Keratinocyte (primary cell): ENCODE data around the gene KRTAP10-7. TPM values are rescaled to one million over a fixed set of nuclear protein-coding genes. Genes with fewer than 3 reads are reported as not detected.

ENCODE experiments used
- DNase-seq: peaks from one replicate; pipeline ENCODE4 v3.0.0-alpha.2; 2011; ENCODE audit warnings: low read depth, missing footprints, low spot score
- FAIRE-seq: peaks from 2 replicates; lab custom pipeline; 2011; peaks lifted over from hg19 to GRCh38; lab: Jason Lieb, UNC
- H2AFZ ChIP-seq: 2 replicates; pipeline ENCODE4 v1.6.0; 2012; ENCODE audit warnings: low read length, control low read depth, inconsistent platforms; ENCODE audit not compliant: control insufficient read depth
- H3K27ac ChIP-seq: 2 replicates; pipeline ENCODE4 v1.5.1; 2011; ENCODE audit warnings: low read length; ENCODE audit not compliant: control insufficient read depth, insufficient read depth
- H3K27me3 ChIP-seq: 3 replicates; pipeline ENCODE4 v1.6.0; 2011; ENCODE audit warnings: low read length; ENCODE audit not compliant: control insufficient read depth, insufficient read depth; ENCODE audit errors: extremely low read depth
- H3K36me3 ChIP-seq, 2 experiments: 2 replicates in 1 of 2; 3 replicates in 1 of 2; pipeline ENCODE4 v1.5.1; 2011; ENCODE audit warnings: low read length in 2 of 2, mild to moderate bottlenecking in 1 of 2; ENCODE audit not compliant: control insufficient read depth in 2 of 2, insufficient read depth in 2 of 2; ENCODE audit errors: extremely low read depth in 1 of 2
- H3K4me1 ChIP-seq: 3 replicates; pipeline ENCODE4 v1.5.1; 2011; ENCODE audit warnings: low read length; ENCODE audit not compliant: control insufficient read depth, insufficient read depth; ENCODE audit errors: extremely low read depth
- H3K4me2 ChIP-seq: 3 replicates; pipeline ENCODE4 v1.6.0; 2011; ENCODE audit warnings: low read depth, low read length; ENCODE audit not compliant: control insufficient read depth, insufficient read depth; ENCODE audit errors: extremely low read depth
- H3K4me3 ChIP-seq, 3 experiments: fragments of 200-600 bp in 1 of 3; sonication (generic) in 1 of 3; 2 replicates in 2 of 3; 3 replicates in 1 of 3; pipeline ENCODE4 v1.5.1; 2011 to 2016; ENCODE audit warnings: low read length in 3 of 3, mild to moderate bottlenecking in 3 of 3, control low read depth in 2 of 3, inconsistent platforms in 1 of 3, low read depth in 1 of 3, mixed read lengths in 1 of 3, mixed run types in 1 of 3, moderate library complexity in 1 of 3; ENCODE audit not compliant: control insufficient read depth in 2 of 3, insufficient read depth in 2 of 3; ENCODE audit errors: extremely low read depth in 1 of 3
- H3K79me2 ChIP-seq: 2 replicates; pipeline ENCODE4 v1.6.0; 2012; ENCODE audit warnings: low read length; ENCODE audit not compliant: control insufficient read depth, insufficient read depth
- H3K9ac ChIP-seq: 3 replicates; pipeline ENCODE4 v1.6.0; 2011; ENCODE audit warnings: low read length; ENCODE audit not compliant: control insufficient read depth, insufficient read depth; ENCODE audit errors: extremely low read depth
- H3K9me1 ChIP-seq: 3 replicates; pipeline ENCODE4 v1.6.0; 2011; ENCODE audit warnings: low read length; ENCODE audit not compliant: control insufficient read depth, insufficient read depth; ENCODE audit errors: extremely low read depth
- H3K9me3 ChIP-seq: 2 replicates; pipeline ENCODE4 v1.5.1; 2012; ENCODE audit warnings: low read depth, low read length; ENCODE audit not compliant: control insufficient read depth
- H4K20me1 ChIP-seq: 3 replicates; pipeline ENCODE4 v1.6.0; 2011; ENCODE audit warnings: low read length; ENCODE audit not compliant: control insufficient read depth, insufficient read depth; ENCODE audit errors: extremely low read depth
- CTCF ChIP-seq, 3 experiments: IDR thresholded peaks in 1 of 3; conservative IDR thresholded peaks in 1 of 3; optimal IDR thresholded peaks in 1 of 3; 2 replicates in 2 of 3; 3 replicates in 1 of 3; pipeline versions ENCODE3 to v1.5.1; 2011; ENCODE audit warnings: low read length in 3 of 3, mild to moderate bottlenecking in 3 of 3, moderate library complexity in 2 of 3, control low read depth in 1 of 3, inconsistent platforms in 1 of 3; ENCODE audit not compliant: insufficient read depth in 2 of 3; ENCODE audit errors: extremely low read depth in 1 of 3
- EZH2 ChIP-seq: IDR thresholded peaks from one replicate; pipeline ENCODE4 v1.6.1; 2012; ENCODE audit warnings: inconsistent platforms, mild to moderate bottlenecking, low read length, moderate library complexity
- dilution Hi-C: fragments of 300-500 bp; cut with MboI; formaldehyde crosslinking; loops from one replicate; pipeline ENCODE4 v1.7.0; 2020; ENCODE audit warnings: low sequenced_read_pairs; ENCODE audit not compliant: extremely low pct_ligation_motif_present
- polyA plus RNA-seq, 5 experiments: library from polyadenylated mRNA; depleted of rRNA in 3 of 5; stranded (reverse) in 3 of 5; stranded (forward) in 1 of 5; unstranded in 1 of 5; fragments of >200 nt; gene quantifications; 1 replicate in 1 of 5; 2 replicates in 3 of 5; 3 replicates in 1 of 5; pipeline versions ENCODE4 v1.2.1 to v1.2.3, GENCODE V29; 2011 to 2012; ENCODE audit warnings: missing spikeins in 2 of 5, low read depth in 1 of 5, low replicate concordance in 1 of 5

Gene KRTAP10-7
- polyA plus RNA-seq, 1 donor (not counting 4 experiments of a cell fraction or from before 2014, with no cell fraction given), result not detected

DNA sequence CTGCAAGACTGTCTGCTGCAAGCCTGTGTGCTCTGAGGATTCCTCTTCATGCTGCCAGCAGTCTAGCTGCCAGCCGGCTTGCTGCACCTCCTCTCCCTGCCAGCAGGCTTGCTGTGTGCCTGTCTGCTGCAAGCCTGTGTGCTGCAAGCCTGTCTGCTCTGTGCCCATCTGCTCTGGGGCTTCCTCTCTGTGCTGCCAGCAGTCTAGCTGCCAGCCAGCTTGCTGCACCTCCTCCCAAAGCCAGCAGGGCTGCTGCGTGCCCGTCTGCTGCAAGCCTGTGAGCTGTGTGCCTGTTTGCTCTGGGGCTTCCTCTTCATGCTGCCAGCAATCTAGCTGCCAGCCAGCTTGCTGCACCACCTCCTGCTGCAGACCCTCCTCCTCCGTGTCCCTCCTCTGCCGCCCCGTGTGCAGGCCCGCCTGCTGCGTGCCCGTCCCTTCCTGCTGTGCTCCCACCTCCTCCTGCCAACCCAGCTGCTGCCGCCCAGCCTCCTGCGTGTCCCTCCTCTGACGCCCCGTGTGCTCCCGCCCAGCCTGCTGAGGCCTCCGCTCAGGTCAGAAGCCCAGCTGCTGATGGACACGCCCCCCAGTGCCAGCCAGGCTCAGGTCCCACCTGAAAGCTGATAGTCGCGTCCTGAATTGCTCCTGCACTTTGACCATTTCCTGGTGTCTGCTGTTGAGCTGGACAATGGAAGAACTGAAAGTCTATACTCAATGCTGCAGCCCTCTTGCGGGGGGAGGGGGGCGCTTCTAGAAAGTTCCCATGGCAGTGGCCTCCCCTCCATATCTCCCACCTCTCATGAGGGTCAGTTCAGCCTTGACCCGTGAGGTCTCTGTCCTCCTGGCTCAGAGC, 25.7 kb upstream of the KRTAP10-7 start:
- DNase-seq, result no peak
- peak in 2 of 3 experiments; percentile 1 to 54 for TF ChIP-seq CTCF (optimal IDR thresholded peaks at IDR 0.05 in 1 of 3, IDR thresholded peaks at IDR 0.05 in 1 of 3, conservative IDR thresholded peaks at IDR 0.05 in 1 of 3; ENCODE audit: extremely low read depth in 1 of 3, insufficient read depth in 2 of 3, low read length in 3 of 3)
- TF ChIP-seq EZH2, result no peak
- H3K36me3 ChIP-seq, result no peaks in the 10 kb centered on the region
- no peak overlapping the region for H3K27ac ChIP-seq
- H2AFZ ChIP-seq, result no peak overlapping the region
- dilution Hi-C loops, result no loop called here
- no peak overlapping the region for H3K9ac ChIP-seq
- H3K9me1 ChIP-seq, result no peaks in the 10 kb centered on the region
- no peak overlapping the region for H3K4me3 ChIP-seq
- no peaks in the 10 kb centered on the region for H4K20me1 ChIP-seq
- no peaks in the 10 kb centered on the region for H3K4me1 ChIP-seq
- no peaks in the 10 kb centered on the region for H3K27me3 ChIP-seq
- no peak for FAIRE-seq
- H3K4me2 ChIP-seq, result no peak overlapping the region
- H3K79me2 ChIP-seq, result no peaks in the 10 kb centered on the region
- H3K9me3 ChIP-seq, result no peaks in the 10 kb centered on the region

DNA sequence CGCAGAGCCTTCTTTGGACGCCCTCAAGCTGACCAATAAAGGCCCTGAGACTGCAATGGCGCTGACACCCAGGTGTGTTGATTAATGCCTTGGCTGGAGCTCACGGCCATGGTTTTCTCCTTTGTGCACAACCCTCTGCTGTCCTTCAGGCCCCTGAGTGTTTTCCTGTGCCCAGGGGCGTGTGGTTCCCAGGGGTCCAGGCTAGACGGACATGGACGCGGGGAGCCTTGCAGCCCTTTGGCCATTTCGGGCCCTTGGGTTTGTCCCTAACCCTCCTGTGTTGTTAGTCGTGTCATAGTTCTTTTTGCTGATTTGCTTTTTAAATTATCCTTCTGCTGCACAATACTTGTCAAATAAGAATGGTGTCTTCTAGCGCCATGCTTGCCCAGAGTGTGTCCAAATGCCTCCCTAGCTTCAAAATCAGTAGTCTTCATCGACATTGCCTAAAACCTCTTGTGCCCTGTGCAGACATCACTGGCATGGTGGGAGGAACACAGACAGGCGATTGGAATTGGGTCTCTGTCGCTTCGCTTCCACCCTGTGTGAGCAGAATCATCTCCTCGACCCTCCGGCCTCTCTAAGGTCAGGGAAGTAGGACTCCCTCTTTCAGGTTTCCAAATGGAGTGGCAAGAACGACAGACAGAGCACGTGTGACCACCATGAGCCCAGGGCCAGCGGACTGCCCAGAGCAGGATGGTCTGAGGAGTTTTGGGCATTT, 24.9 kb upstream of the KRTAP10-7 start:
- Histone ChIP-seq H3K27me3 (no peaks in the 10 kb centered on the region), H3K79me2 (no peaks in the 10 kb centered on the region), H4K20me1 (no peaks in the 10 kb centered on the region), H3K4me2 (no peak overlapping the region), H3K27ac (no peak overlapping the region), H2AFZ (no peak overlapping the region), H3K36me3 (no peaks in the 10 kb centered on the region), H3K9me1 (no peaks in the 10 kb centered on the region), H3K4me1 (no peaks in the 10 kb centered on the region), H3K9ac (no peak overlapping the region), H3K9me3 (peaks cover 3% of the 10 kb centered on the region), H3K4me3 (no peak overlapping the region)
- dilution Hi-C loops, result no loop called here
- TF ChIP-seq CTCF (optimal IDR thresholded peaks at IDR 0.05 in 1 of 3, IDR thresholded peaks at IDR 0.05 in 1 of 3, conservative IDR thresholded peaks at IDR 0.05 in 1 of 3; ENCODE audit: extremely low read depth in 1 of 3, insufficient read depth in 2 of 3, low read length in 3 of 3) (no peak), EZH2 (no peak)
- FAIRE-seq (no peak), DNase-seq (no peak)
